HUES64 (cell line): ENCODE results near the gene XKR7.

ENCODE experiments used
- H3K27ac ChIP-seq: 2 replicates; pipeline ENCODE4 v1.7.0; 2013; ENCODE audit warnings: low read depth, low read length, inconsistent platforms
- H3K27me3 ChIP-seq: 2 replicates; pipeline ENCODE4 v1.6.1; 2013; ENCODE audit warnings: mild to moderate bottlenecking, low read length; ENCODE audit not compliant: insufficient read depth
- H3K36me3 ChIP-seq: 2 replicates; pipeline ENCODE4 v1.6.1; 2013; ENCODE audit warnings: mild to moderate bottlenecking, low read length; ENCODE audit not compliant: insufficient read depth
- H3K4me1 ChIP-seq: 2 replicates; pipeline ENCODE4 v1.6.1; 2013; ENCODE audit warnings: mild to moderate bottlenecking, low read length, moderate library complexity; ENCODE audit not compliant: insufficient read depth
- H3K4me3 ChIP-seq: 2 replicates; pipeline ENCODE4 v1.5.1; 2013; ENCODE audit warnings: mild to moderate bottlenecking, low read length, moderate library complexity
- H3K9ac ChIP-seq: 2 replicates; pipeline ENCODE4 v1.6.1; 2013; ENCODE audit warnings: mild to moderate bottlenecking, low read depth, low read length
- H3K9me3 ChIP-seq: 2 replicates; pipeline ENCODE4 v1.6.1; 2013; ENCODE audit warnings: low read depth, low read length; ENCODE audit not compliant: insufficient read depth
- WGBS: fragments of 150-250, 120-280 bp; methylation state at CpG from one replicate; pipeline ENCODE4 v1.1.7; 2013; ENCODE audit warnings: missing lambda C conversion rate; 5-methylcytosine and 5-hydroxymethylcytosine counted together

Gene XKR7

DNA sequence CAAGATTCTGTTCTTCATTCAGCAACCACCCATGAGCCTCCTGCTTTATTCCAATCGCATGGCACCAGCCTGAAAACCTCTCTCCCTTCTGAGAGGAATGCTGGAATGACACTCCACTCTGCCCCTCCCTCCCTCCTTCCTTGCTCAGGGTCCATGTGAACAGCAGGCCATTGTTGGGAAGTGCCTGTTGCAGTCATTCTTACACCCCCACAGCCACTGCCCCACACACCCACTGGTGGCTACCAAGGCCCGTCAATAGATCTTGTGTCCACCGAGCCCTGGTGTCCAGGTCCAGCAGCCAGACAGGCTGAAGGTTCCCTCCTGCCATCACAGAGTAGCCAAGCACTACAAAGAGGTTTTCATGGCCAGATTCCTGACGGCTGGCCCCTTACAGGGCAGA is 22.6 kb upstream of the XKR7 start:
- 0 out of 2 replicates have a peak, but pooled peaks cover under 1% of the 10 kb centered on the region for H3K4me1 ChIP-seq
- no peak overlapping the region for H3K4me3 ChIP-seq
- peaks cover 64% of the 10 kb centered on the region for H3K36me3 ChIP-seq
- no peak overlapping the region for H3K27ac ChIP-seq
- WGBS = 89% methylated on average over 4 of the region's 4 CpGs
- no peak overlapping the region for H3K9ac ChIP-seq
- no peaks in the 10 kb centered on the region for H3K27me3 ChIP-seq
- H3K9me3 ChIP-seq = peaks cover 7% of the 10 kb centered on the region; the same call in 1 of the 2 replicates

DNA sequence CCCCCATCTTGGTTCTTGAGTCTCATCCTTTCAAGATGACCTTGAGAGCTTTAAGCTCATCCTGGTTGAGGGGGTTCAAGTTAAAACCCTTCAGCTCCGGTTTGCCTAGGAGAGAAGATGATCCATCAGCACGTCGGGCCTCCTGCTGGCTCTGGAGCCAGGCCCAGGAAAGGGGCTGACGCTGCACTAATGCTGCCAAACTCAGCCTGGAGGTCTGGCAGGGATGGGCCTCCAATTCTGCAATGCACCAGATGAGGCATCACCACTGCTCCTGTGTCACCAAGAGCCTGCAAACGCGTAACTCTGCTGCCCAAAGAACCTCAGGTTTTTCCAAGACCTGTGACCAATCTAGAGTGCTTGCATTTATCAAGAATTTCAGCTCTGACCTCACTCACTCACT is 22.2 kb upstream of the XKR7 start:
- no peak overlapping the region for H3K9ac ChIP-seq
- H3K4me3 ChIP-seq = no peak overlapping the region
- 0 out of 2 replicates have a peak, but pooled peaks cover 5% of the 10 kb centered on the region for H3K4me1 ChIP-seq
- peaks cover 65% of the 10 kb centered on the region for H3K36me3 ChIP-seq
- WGBS = 93% methylated on average over 6 of the region's 6 CpGs
- H3K9me3 ChIP-seq = peaks cover 7% of the 10 kb centered on the region; the same call in 1 of the 2 replicates
- H3K27me3 ChIP-seq = no peaks in the 10 kb centered on the region
- no peak overlapping the region for H3K27ac ChIP-seq

DNA sequence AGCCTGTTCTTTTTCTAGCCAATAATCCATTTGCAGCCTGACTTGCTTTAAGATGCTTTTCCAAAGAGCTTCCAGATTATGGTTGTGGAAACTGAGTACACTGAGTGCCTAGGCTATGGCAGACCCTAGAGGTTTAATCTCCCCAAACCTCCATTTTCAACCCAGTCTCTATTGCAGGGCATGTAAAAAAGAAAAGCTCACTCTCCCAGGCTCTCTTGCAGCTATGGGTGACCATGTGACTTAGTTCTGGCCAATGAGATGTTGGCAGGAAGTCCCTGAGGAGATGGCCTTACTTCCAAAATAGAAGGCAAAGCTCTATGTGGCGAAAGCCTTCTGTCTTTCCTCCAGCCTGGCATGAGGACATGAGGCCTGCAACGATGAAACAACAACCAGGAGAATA is 19.9 kb upstream of the XKR7 start:
- peaks cover 7% of the 10 kb centered on the region; the same call in 1 of the 2 replicates for H3K9me3 ChIP-seq
- WGBS = 90% methylated on average over 2 of the region's 2 CpGs
- no peak overlapping the region for H3K9ac ChIP-seq
- no peak overlapping the region for H3K4me3 ChIP-seq
- 0 out of 2 replicates have a peak, but pooled peaks cover 8% of the 10 kb centered on the region for H3K4me1 ChIP-seq
- peaks cover 65% of the 10 kb centered on the region for H3K36me3 ChIP-seq
- H3K27me3 ChIP-seq = no peaks in the 10 kb centered on the region
- H3K27ac ChIP-seq = no peak overlapping the region

DNA sequence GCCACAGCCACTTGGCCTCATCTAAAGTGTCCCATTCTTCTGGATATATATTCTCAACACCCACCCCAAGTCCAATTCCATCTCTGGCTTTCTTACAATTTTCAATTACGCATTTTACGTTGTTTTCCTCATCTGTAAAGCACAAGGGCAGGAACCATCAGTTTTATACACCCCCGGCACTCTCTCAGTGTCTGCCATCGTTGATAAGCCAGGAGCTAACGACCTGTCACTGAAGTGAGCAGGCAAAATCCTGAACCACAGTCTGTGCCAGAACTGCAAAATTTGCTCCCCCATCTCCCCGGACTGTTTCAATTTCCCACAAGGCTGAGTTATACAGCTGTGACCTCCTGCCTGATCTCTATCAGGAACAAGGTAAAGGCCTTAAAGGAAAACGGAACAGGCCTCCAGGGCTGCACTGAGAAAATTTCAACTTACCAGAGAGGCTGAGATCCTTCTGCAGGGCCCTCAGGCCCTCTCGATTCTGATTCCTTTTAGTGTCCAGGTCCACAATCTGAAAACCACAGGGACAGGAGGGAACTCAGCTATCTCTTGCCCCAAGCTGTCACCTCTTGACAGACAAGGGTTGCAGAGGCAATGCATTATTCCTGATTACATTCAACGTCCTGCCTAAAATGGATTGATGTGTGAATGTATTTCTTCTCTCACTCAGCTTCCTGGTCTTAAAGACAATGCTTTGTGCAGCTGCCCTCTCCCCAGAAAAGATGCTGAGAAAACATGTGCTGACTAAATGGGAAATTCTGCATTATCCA is 17.9 kb upstream of the XKR7 start:
- H3K27ac ChIP-seq = no peak overlapping the region
- 0 out of 2 replicates have a peak, but pooled peaks cover 8% of the 10 kb centered on the region for H3K4me1 ChIP-seq
- H3K9me3 ChIP-seq = peaks cover 7% of the 10 kb centered on the region; the same call in 1 of the 2 replicates
- peaks cover 52% of the 10 kb centered on the region for H3K36me3 ChIP-seq
- H3K4me3 ChIP-seq = peak overlapping the region; percentile 98
- no peak overlapping the region for H3K9ac ChIP-seq
- WGBS = 94% methylated on average over 9 of the region's 9 CpGs
- no peaks in the 10 kb centered on the region for H3K27me3 ChIP-seq

DNA sequence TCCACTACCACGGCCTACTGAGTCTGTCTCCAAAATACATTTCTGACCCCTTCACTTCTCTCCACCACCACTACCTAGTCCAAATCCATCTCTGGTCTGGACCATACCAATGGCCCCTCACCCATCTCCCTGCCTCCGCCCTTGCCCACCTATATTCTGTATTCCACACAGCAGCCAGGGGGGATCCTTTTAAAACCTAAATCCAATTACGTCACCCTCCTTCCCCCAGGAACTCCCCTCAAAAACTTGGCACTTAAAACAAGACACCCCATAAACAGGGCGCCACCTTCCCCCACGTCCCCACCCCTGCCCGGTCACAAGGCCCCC is 16.8 kb upstream of the XKR7 start:
- Histone ChIP-seq H3K36me3 (peaks cover 41% of the 10 kb centered on the region), H3K9ac (peak overlapping the region; percentile 92), H3K4me3 (peak overlapping the region; percentile 98), H3K27me3 (no peaks in the 10 kb centered on the region), H3K9me3 (peaks cover 7% of the 10 kb centered on the region; the same call in 1 of the 2 replicates), H3K4me1 (0 out of 2 replicates have a peak, but pooled peaks cover 8% of the 10 kb centered on the region), H3K27ac (peak overlapping the region; percentile 70)
- WGBS = 7% methylated on average over 6 of the region's 6 CpGs

DNA sequence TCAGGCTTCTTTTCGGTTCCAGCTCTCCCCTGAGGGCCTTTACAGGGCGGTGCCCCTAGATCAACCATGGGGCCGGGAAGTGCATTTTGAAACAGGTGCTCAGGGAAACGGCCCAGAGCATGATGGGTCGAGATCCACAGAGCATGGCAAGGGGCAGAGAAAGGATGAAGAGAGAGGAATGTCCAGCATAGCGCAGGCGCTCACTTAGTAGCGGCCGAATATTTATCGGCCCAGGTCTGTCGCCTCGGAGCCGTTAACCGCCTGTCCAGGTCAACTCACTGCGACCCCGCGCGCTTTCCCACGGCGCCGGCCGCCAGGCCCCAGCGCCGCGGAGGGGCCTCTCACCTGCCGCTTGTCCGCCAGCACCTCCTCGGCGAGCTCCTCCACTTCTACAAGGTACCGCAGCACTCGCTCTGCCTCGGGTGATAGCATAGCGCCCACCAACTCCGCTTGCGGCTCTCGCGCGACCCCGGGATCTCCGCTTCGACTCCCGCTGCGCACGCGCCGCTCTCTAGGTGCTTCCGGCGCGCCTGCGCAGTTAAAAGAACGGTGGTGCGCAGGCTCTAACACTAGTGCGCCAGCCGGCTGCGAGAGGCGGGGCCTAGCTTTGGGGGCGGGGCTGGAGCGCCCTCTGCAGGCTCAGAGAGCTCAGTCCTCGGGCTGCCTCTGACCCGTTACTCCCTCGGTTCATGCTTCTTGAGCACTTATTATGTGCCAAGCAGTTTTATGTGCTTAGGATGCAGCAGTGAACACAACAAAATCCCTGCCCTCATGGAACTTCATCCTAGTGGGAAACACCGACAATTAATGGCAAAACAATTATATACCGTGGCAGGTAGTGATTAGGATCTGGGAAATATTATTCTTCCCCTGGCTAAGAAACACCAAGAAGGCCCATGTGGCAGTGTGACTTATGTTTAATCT is 16.2 kb upstream of the XKR7 start, which contains the start of gene PDRG1:
PDRG1 (minus strand) TSS at position 517 of the 924 bp plus-strand sequence; CDS start at position 432, 85 bp downstream.
- Histone ChIP-seq H3K27ac (peak within 1 kb of the TSS; percentile 70), H3K9ac (peak within 1 kb of the TSS; percentile 92), H3K36me3 (peaks cover 35% of the 10 kb centered on the region), H3K9me3 (peaks cover 7% of the 10 kb centered on the region; the same call in 1 of the 2 replicates), H3K4me1 (0 out of 2 replicates have a peak, but pooled peaks cover 8% of the 10 kb centered on the region), H3K27me3 (no peaks in the 10 kb centered on the region), H3K4me3 (peak within 1 kb of the TSS; percentile 98)
- under 1% methylated on average over 62 of the region's 63 CpGs for WGBS

DNA sequence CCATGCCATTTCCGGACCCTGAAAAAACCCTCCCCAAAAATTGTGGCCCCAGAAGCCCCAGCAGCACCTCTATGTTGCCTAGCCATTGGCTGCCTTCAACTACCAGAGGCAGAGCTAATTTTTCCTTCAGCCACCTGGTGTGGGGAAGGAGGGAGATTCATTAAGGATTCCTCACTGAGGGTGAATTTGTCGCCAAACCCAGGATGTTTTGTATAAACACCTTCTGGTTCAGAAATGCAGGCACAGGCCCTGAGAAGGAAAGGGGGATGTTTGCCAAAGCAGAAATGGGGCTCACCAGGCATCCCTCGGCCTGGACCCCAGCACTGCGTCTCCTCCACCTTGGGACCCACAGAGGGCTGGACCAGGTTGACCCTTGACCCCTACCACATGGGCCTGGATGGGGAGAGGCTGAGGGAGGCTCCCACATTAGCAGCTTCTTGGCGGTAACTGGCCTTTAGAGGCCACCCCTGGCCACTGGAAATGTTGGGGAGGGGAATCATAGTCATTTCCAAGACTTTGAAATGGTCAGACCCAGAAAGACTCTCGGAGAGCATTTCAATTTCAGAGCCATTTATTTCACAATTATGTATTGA is 14.3 kb upstream of the XKR7 start:
- WGBS = 84% methylated on average over 6 of the region's 6 CpGs
- Histone ChIP-seq H3K4me3 (no peak overlapping the region), H3K27ac (no peak overlapping the region), H3K9me3 (no peaks in the 10 kb centered on the region), H3K36me3 (peaks cover 16% of the 10 kb centered on the region), H3K9ac (no peak overlapping the region), H3K27me3 (no peaks in the 10 kb centered on the region), H3K4me1 (0 out of 2 replicates have a peak, but pooled peaks cover 8% of the 10 kb centered on the region)

DNA sequence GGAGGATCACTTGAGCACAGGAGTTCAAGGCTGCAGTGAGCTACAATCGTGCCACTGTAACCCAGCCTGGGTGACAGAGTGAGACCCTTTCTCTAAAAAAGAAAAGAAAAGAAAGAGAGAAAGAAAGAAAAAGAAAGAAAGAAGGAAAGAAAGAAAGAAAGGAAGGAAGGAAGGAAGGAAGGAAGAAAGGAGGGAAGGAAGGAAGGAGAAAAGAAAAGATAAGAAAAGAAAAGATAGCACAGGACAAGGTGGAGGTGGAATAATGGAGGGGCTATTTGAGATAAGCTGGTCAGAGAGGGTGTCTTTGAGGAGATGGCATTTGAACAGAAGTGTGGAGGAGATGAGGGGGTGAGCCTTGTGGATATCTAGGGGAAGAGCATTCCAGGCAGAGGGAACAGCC is 13.5 kb upstream of the XKR7 start:
- H3K9ac ChIP-seq = no peak overlapping the region
- H3K36me3 ChIP-seq = peaks cover 9% of the 10 kb centered on the region
- H3K4me3 ChIP-seq = no peak overlapping the region
- H3K4me1 ChIP-seq = 0 out of 2 replicates have a peak, but pooled peaks cover 8% of the 10 kb centered on the region
- H3K27me3 ChIP-seq = no peaks in the 10 kb centered on the region
- no peak overlapping the region for H3K27ac ChIP-seq
- no peaks in the 10 kb centered on the region for H3K9me3 ChIP-seq
- WGBS = 70% methylated on average over 1 of the region's 1 CpG

DNA sequence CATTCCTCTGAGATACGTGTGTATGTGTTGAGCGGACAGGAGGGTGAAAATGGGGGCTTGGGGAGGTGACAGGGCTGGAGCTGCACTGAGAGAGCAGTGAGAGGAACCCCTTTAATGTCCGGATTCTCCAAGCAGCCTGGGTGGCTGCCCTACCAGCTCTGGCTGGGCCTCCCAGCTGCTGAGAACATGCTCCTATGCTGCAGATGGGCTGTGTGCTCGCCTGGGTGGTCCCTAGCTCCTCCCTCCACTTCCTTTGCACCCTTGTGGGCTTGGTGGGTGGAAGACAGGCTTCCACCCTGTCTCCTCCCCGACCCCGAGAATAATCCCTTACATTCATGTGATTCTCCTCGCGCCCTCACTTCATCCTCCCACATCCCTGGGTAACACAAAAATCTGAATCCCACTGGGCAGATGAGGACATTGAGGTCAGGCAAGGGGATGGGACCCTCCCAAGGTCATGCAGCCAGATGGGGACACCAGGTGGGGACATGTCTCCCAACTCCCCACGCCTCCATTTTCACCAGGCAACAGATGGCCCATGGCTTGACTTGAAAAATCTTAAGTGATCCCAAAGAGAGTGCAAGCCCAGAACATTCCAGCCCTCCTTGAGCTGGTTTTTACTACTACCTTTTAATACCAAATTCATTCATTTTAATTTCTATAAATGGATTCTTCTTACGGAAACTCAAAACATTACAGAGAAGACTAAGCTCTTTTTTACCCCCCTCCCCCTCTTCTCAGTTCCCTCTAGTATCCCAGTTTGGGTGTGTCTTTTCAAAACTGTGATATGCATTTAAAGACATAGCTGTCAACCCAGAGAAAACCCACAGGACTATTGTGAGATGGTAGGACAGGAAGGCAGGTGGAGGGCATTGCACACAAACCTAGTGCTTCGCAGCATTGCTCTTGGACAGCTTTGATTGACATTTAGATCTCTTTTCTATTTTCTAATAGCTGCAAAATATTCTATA is 11.1 kb upstream of the XKR7 start:
- Histone ChIP-seq H3K9me3 (no peaks in the 10 kb centered on the region), H3K9ac (no peak overlapping the region; the same call in 1 of the 2 replicates), H3K36me3 (no peaks in the 10 kb centered on the region), H3K27me3 (no peaks in the 10 kb centered on the region), H3K4me1 (no peaks in the 10 kb centered on the region), H3K4me3 (no peak overlapping the region), H3K27ac (no peak overlapping the region)
- 77% methylated on average over 11 of the region's 11 CpGs for WGBS

DNA sequence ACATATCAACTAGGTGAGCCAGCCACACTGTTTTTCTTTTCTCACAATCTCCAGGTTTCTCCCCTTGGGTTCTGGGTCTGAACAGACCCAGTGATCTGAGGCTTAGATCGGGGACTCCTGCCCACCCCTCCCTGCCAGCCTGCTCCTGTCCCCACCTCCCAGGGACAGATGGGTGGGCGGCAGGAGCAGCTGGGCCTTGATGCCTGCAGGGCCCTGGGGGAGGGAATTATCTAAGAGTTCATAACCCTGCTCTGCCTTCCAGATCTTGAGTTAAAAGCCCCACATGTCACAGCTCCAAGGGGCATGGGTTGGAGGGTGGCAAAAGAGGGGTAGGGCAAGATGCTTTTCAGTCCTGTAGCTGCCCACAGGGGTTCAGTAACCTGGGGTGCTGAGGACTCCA is 5.2 kb upstream of the XKR7 start:
- no peak overlapping the region for H3K27ac ChIP-seq
- WGBS = 58% methylated on average over 2 of the region's 2 CpGs
- peaks cover 4% of the 10 kb centered on the region; the same call in 1 of the 2 replicates for H3K27me3 ChIP-seq

More for the DNA sequence above, 5.2 kb upstream of the XKR7 start:
- Histone ChIP-seq H3K4me1 (peaks cover 5% of the 10 kb centered on the region; the same call in 1 of the 2 replicates), H3K4me3 (no peak overlapping the region), H3K36me3 (no peaks in the 10 kb centered on the region), H3K9me3 (no peaks in the 10 kb centered on the region), H3K9ac (no peak overlapping the region)
